Fibroblast of mammary gland (primary cell): ENCODE results near the gene PKIG.
A peak's percentile ranks its signal among the peaks of the same experiment; 100 is the strongest.
"Not testable (repeated sequence)": the region's sequence is repeated elsewhere in the genome, so short reads cannot be mapped to it uniquely, and the experiment has no call there.

Experiments used
- DNase-seq: peaks from one replicate; pipeline ENCODE4 v3.0.0-alpha.2; 2010; ENCODE audit warnings: low read depth
- H3K4me3 ChIP-seq: 2 replicates; pipeline ENCODE4 v1.5.1; 2011; ENCODE audit warnings: low read depth, mild to moderate bottlenecking, low read length, moderate library complexity; ENCODE audit not compliant: control insufficient read depth
- TF ChIP-seq, protein P1 (sequence below): conservative IDR thresholded peaks from 2 replicates; pipeline ENCODE4 v1.5.1; 2011; ENCODE audit warnings: low read depth, low read length, inconsistent platforms; ENCODE audit not compliant: control insufficient read depth, insufficient read depth

PKIG gene

DNA sequence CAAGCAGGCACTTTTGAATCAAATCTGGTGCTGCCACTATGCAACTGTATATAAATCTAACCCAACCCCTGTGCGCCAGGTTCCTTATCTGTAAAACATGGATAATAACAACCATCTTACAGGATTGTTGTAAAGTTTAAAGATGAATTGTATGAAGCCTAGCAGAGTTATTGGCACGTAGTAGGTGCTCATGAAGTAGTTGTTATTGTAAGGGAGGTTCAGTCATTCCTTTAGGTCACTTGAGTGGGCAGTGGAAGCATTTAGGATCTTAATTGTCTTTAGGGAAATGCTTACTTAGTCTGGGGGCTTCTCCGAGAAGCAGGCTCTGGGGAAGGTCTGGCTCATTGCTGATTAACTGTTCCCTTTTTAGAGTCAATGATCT, 29.8 kb upstream of the PKIG start:
- no peak overlapping the region for H3K4me3 ChIP-seq
- DNase-seq = no peak
- TF ChIP-seq, protein P1, sequence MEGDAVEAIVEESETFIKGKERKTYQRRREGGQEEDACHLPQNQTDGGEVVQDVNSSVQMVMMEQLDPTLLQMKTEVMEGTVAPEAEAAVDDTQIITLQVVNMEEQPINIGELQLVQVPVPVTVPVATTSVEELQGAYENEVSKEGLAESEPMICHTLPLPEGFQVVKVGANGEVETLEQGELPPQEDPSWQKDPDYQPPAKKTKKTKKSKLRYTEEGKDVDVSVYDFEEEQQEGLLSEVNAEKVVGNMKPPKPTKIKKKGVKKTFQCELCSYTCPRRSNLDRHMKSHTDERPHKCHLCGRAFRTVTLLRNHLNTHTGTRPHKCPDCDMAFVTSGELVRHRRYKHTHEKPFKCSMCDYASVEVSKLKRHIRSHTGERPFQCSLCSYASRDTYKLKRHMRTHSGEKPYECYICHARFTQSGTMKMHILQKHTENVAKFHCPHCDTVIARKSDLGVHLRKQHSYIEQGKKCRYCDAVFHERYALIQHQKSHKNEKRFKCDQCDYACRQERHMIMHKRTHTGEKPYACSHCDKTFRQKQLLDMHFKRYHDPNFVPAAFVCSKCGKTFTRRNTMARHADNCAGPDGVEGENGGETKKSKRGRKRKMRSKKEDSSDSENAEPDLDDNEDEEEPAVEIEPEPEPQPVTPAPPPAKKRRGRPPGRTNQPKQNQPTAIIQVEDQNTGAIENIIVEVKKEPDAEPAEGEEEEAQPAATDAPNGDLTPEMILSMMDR = no peak

DNA sequence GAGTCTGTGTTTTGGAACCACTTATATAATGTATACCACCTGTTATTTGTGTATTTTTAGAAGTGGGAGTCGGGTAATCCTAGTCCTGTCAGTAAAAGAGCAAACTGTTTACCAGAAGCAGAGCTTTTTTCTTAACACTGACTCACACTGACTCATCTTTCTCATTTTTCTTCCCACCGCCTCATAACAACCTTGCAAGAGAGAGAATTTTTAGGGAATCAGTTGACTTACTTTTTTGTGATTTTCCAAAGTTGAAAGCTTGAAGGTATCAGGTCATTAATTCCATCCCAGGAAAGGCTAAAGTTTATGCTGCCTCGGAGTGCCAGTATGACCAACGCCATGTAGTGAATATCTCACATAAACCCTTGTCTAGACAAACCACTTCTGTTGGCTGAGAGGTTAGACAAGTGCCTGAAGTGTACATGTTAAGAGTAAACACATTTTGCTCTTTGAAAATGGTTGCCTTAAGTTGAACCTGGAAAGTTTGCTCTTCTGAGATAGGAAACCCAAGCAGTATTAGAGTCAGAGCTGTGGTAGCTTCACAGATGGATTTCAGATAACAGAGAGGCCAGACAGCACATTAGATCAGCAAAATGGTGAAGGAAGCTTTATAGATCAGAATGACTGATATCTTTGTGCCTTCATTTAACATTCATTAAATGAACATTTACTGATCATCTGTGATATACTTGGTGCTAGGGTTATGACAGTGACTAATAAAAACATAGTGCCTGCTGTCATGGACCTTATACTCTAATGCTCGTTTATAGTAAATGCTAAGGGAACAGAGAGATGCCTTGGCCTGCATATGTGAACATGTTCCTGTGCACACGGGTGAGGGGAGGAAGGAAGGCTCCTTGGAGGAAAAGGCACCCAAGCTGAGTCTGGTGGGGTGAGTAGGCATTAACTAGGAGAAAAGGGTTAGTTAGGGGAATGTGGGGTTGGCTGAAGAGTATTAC, 29.1 kb upstream of the PKIG start:
- H3K4me3 ChIP-seq = no peak overlapping the region
- peak; percentile 96 for DNase-seq

GRCh38 chr20:44559302-44559701, 23.1 kb upstream of the PKIG start:
- no peak overlapping the region for H3K4me3 ChIP-seq
- no peak for DNase-seq
- TF ChIP-seq, protein P1 = no peak

More for the DNA sequence above, 29.1 kb upstream of the PKIG start:
- TF ChIP-seq, protein P1 = no peak

- no peak overlapping the region for H3K4me3 ChIP-seq
- TF ChIP-seq, protein P1 = no peak
- DNase-seq = no peak
Measured at GRCh38 chr20:44560229-44560628, 22.1 kb upstream of the PKIG start.

DNA sequence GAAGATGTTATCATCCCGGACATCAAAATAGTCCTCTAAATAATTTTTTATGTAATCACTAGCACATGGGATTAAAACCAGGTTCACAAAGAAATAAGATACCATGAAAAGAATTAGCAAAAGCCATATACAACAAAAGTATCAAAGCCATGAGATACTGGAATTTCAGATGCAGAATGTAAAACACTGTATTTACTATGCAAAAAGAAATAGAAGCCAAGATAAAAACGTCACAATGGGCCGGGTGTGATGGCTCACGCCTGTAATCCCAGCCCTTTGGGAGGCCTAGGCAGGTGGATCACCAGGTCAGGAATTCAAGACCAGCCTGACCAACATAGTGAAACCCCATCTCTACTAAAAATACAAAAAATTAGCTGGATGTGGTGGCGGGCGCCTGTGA, 21.6 kb upstream of the PKIG start:
- DNase-seq, H3K4me3 ChIP-seq: not testable (repeated sequence)

DNA sequence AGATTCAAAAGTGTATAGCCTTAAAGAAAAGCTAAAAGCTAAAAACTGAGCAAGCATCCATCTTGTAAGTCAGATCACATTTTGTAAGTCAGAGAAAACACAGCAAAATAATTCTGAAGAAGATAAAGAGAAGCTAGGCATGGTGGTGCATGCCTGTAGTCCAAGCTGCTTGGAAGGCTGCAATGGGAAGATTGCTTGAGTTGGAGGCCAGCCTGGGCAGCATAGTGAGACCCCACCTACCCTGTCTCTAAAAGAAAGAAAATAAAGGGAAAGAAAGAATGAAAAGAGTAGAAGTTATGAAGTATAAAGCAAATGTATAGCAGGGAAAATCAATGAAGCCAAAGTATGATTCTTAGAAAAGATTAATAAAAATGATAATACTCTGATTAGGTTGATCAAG, 20.5 kb upstream of the PKIG start:
- TF ChIP-seq, protein P1 = no peak
- DNase-seq = no peak
- H3K4me3 ChIP-seq = no peak overlapping the region

DNA sequence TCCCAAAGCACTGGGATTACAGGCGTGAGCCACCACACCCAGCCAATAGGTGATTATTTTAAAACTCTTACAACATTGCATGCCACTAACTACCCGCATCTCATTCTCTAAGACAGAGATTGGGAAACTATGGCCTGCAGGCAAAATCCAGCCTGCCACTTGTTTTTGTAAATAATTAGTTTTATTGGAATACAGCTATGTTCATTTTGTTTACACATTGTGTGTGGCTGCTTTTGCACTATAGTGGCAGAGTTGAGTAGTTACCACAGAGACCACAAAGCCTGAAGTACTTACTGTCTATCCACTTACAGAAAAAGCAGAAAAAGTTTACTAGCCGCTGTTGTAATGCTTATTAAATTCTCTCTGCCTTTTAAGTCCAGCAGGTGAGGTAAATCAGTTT, 16.4 kb upstream of the PKIG start:
- no peak overlapping the region for H3K4me3 ChIP-seq
- TF ChIP-seq, protein P1 = no peak
- no peak for DNase-seq
